H9 (cell line): Measurements from ENCODE around the gene MPZL1. TPM values are rescaled to one million over a fixed set of nuclear protein-coding genes. Genes with fewer than 3 reads are reported as not detected.

ENCODE experiments used
- DNase-seq: peaks from one replicate; pipeline ENCODE4 v3.0.0-alpha.2; 2017
- H2AFZ ChIP-seq: one replicate; pipeline ENCODE4 v1.6.1; 2013; ENCODE audit warnings: mild to moderate bottlenecking, low read length, control low read depth, moderate library complexity
- H2AK5ac ChIP-seq: 2 replicates; pipeline ENCODE4 v1.6.1; 2013; ENCODE audit warnings: low read length, control low read depth, mixed read lengths; ENCODE audit not compliant: insufficient read length
- H2BK120ac ChIP-seq: one replicate; pipeline ENCODE4 v1.6.1; 2013; ENCODE audit warnings: low read depth, mild to moderate bottlenecking, low read length, control low read depth, inconsistent platforms; ENCODE audit not compliant: poor library complexity, severe bottlenecking
- H2BK12ac ChIP-seq: 2 replicates; pipeline ENCODE4 v1.6.1; 2013; ENCODE audit warnings: low read length, control low read depth, mixed read lengths, low read depth; ENCODE audit not compliant: insufficient read length
- H2BK15ac ChIP-seq: 2 replicates; pipeline ENCODE4 v1.6.1; 2013; ENCODE audit warnings: low read depth, low read length, control low read depth
- H2BK20ac ChIP-seq: one replicate; pipeline ENCODE4 v1.6.1; 2013; ENCODE audit warnings: low read depth, mild to moderate bottlenecking, low read length, control low read depth, inconsistent platforms; ENCODE audit not compliant: poor library complexity, severe bottlenecking
- H2BK5ac ChIP-seq: 2 replicates; pipeline ENCODE4 v1.6.1; 2013; ENCODE audit warnings: low read length, control low read depth, mixed read lengths; ENCODE audit not compliant: insufficient read length
- H3K14ac ChIP-seq: 2 replicates; pipeline ENCODE4 v1.6.1; 2013; ENCODE audit warnings: low read length, control low read depth; ENCODE audit not compliant: insufficient read depth
- H3K18ac ChIP-seq: 2 replicates; pipeline ENCODE4 v1.6.1; 2013; ENCODE audit warnings: low read depth, mild to moderate bottlenecking, mixed read lengths, low read length, control low read depth; ENCODE audit not compliant: insufficient read length
- H3K23ac ChIP-seq: 2 replicates; pipeline ENCODE4 v1.6.1; 2013; ENCODE audit warnings: low read length, control low read depth, mixed read lengths, low read depth; ENCODE audit not compliant: insufficient read length
- H3K23me2 ChIP-seq: 2 replicates; pipeline ENCODE4 v1.6.1; 2013; ENCODE audit warnings: low read depth, mild to moderate bottlenecking, mixed read lengths, low read length, control low read depth; ENCODE audit not compliant: insufficient read length, poor library complexity, severe bottlenecking
- H3K27ac ChIP-seq: 2 replicates; pipeline ENCODE4 v1.5.1; 2013; ENCODE audit warnings: low read length, control low read depth, mixed read lengths, low read depth; ENCODE audit not compliant: insufficient read length
- H3K27me3 ChIP-seq: 2 replicates; pipeline ENCODE4 v1.6.1; 2013; ENCODE audit warnings: low read length, control low read depth, inconsistent platforms; ENCODE audit not compliant: insufficient read depth
- H3K4ac ChIP-seq: 2 replicates; pipeline ENCODE4 v1.6.1; 2013; ENCODE audit warnings: low read depth, mild to moderate bottlenecking, control low read depth, inconsistent platforms, low read length, moderate library complexity
- H3K4me1 ChIP-seq: 2 replicates; pipeline ENCODE4 v1.6.1; 2013; ENCODE audit warnings: low read length, control low read depth, inconsistent platforms; ENCODE audit not compliant: insufficient read depth
- H3K4me2 ChIP-seq: 2 replicates; pipeline ENCODE4 v1.6.1; 2013; ENCODE audit warnings: low read length, control low read depth, mixed read lengths; ENCODE audit not compliant: insufficient read length, insufficient read depth
- H3K56ac ChIP-seq: 2 replicates; pipeline ENCODE4 v1.6.1; 2013; ENCODE audit warnings: low read depth, mild to moderate bottlenecking, mixed read lengths, low read length, control low read depth; ENCODE audit not compliant: insufficient read length
- H3K79me1 ChIP-seq: 2 replicates; pipeline ENCODE4 v1.6.1; 2013; ENCODE audit warnings: low read depth, mild to moderate bottlenecking, moderate library complexity, low read length, control low read depth, inconsistent platforms; ENCODE audit not compliant: insufficient read depth, poor library complexity, severe bottlenecking
- H3K79me2 ChIP-seq: 2 replicates; pipeline ENCODE4 v1.6.1; 2013; ENCODE audit warnings: low read length, control low read depth, inconsistent platforms; ENCODE audit not compliant: insufficient read depth
- H3K9ac ChIP-seq: 2 replicates; pipeline ENCODE4 v1.6.1; 2013; ENCODE audit warnings: low read length, control low read depth, mixed read lengths; ENCODE audit not compliant: insufficient read length; ENCODE audit errors: extremely low read depth
- H3K9me3 ChIP-seq: one replicate; pipeline ENCODE4 v1.6.1; 2013; ENCODE audit warnings: low read depth, low read length, inconsistent platforms; ENCODE audit not compliant: control insufficient read depth
- H3T11ph ChIP-seq: one replicate; pipeline ENCODE4 v1.6.1; 2013; ENCODE audit warnings: mild to moderate bottlenecking, low read length, control low read depth, inconsistent platforms
- H4K20me1 ChIP-seq: one replicate; pipeline ENCODE4 v1.6.1; 2013; ENCODE audit not compliant: control insufficient read depth, insufficient read length, insufficient read depth
- H4K5ac ChIP-seq: 2 replicates; pipeline ENCODE4 v1.6.1; 2013; ENCODE audit warnings: low read depth, mild to moderate bottlenecking, mixed read lengths, low read length, control low read depth; ENCODE audit not compliant: insufficient read length
- H4K8ac ChIP-seq: replicated peaks from 2 replicates; pipeline ENCODE4 v1.6.1; 2013; ENCODE audit warnings: low read length, control low read depth, mixed read lengths, low read depth; ENCODE audit not compliant: insufficient read length
- H4K91ac ChIP-seq: 2 replicates; pipeline ENCODE4 v1.6.1; 2013; ENCODE audit warnings: low read depth, mild to moderate bottlenecking, moderate library complexity, mixed read lengths, low read length, control low read depth; ENCODE audit not compliant: insufficient read length
- H3K27ac Mint-ChIP-seq, 3 experiments: 2 replicates in 2 of 3; 3 replicates in 1 of 3; pipeline ENCODE4 v1.8.0; 2020 to 2021; ENCODE audit warnings: mixed read lengths in 3 of 3, mild to moderate bottlenecking in 1 of 3, moderate library complexity in 1 of 3
- H3K27me3 Mint-ChIP-seq: 2 replicates; pipeline ENCODE4 v1.8.0; 2021; ENCODE audit warnings: low read depth, mild to moderate bottlenecking, moderate library complexity, mixed read lengths
- H3K36me3 Mint-ChIP-seq, 3 experiments: 2 replicates in 2 of 3; 3 replicates in 1 of 3; pipeline ENCODE4 v1.8.0; 2020 to 2021; ENCODE audit warnings: low read depth in 3 of 3, mixed read lengths in 3 of 3; ENCODE audit not compliant: insufficient read depth in 1 of 3
- H3K4me1 Mint-ChIP-seq, 2 experiments: 2 replicates each; pipeline ENCODE4 v1.8.0; 2020; ENCODE audit warnings: mixed read lengths in 2 of 2
- H3K4me3 Mint-ChIP-seq, 2 experiments: 2 replicates in 1 of 2; 3 replicates in 1 of 2; pipeline ENCODE4 v1.8.0; 2020 to 2021; ENCODE audit warnings: mild to moderate bottlenecking in 2 of 2, mixed read lengths in 2 of 2, moderate library complexity in 1 of 2
- H3K9me3 Mint-ChIP-seq, 2 experiments: 2 replicates in 1 of 2; 3 replicates in 1 of 2; pipeline ENCODE4 v1.8.0; 2020; ENCODE audit warnings: mild to moderate bottlenecking in 2 of 2, mixed read lengths in 2 of 2, moderate library complexity in 1 of 2
- CTCF ChIP-seq: fragments of 200-600 bp; sonication (generic); conservative IDR thresholded peaks from 3 replicates; pipeline ENCODE4 v1.8.0; 2021; ENCODE audit warnings: antibody characterized with exemption, mild to moderate bottlenecking
- WGBS: extraction: QIAGEN DNeasy Blood & Tissue Kit; methylation state at CpG from one replicate; pipeline ENCODE4 v1.1.7; 2013; ENCODE audit warnings: missing lambda C conversion rate, low lambda C conversion rate, mixed read lengths; ENCODE audit not compliant: insufficient read length; ENCODE audit errors: extremely low coverage; 5-methylcytosine and 5-hydroxymethylcytosine counted together
- total RNA-seq: library from RNA; stranded (reverse); gene quantifications from 2 replicates; pipeline ENCODE4 v1.2.1, GENCODE V29; 2021

The MPZL1 gene
- total RNA-seq, 1 experiment from 2014 or later: 60.7 TPM

GRCh38 chr1:167705250-167705649, 16.5 kb upstream of the MPZL1 start:
- H3K4me2 ChIP-seq: peak overlapping the region; percentile 36
- no peak overlapping the region for H3K56ac ChIP-seq

More at GRCh38 chr1:167705250-167705649, 16.5 kb upstream of the MPZL1 start:
- Histone ChIP-seq H3K4me1 (peaks cover 9% of the 10 kb centered on the region), H3K18ac (no peak overlapping the region), H2BK5ac (no peak overlapping the region), H3K23ac (no peak overlapping the region), H4K20me1 (no peaks in the 10 kb centered on the region), H2AK5ac (no peak overlapping the region), H3K4ac (no peak overlapping the region), H3K79me2 (no peaks in the 10 kb centered on the region), H2AFZ (no peak overlapping the region), H3K9ac (no peak overlapping the region), H3K14ac (no peak overlapping the region), H3K23me2 (no peaks in the 10 kb centered on the region), H4K91ac (no peak overlapping the region), H2BK20ac (no peak overlapping the region), H4K8ac (no peak overlapping the region), H3K27ac (no peak overlapping the region), H3K79me1 (no peaks in the 10 kb centered on the region), H2BK15ac (no peak overlapping the region), H2BK120ac (no peak overlapping the region), H4K5ac (no peak overlapping the region), H3T11ph (no peak overlapping the region), H2BK12ac (no peak overlapping the region), H3K9me3 (no peaks in the 10 kb centered on the region), H3K27me3 (no peaks in the 10 kb centered on the region)
- Mint-ChIP-seq H3K36me3 (no peaks in the 10 kb centered on the region), H3K27ac (peak overlapping the region; percentile 37 to 81 (median 58); a peak in 4 of 7 replicates), H3K4me1 (peaks cover 61 to 70% of the 10 kb centered on the region in 2 experiments), H3K4me3 (peak overlapping the region; percentile 24 to 47; a peak in 2 of 5 replicates), H3K9me3 (no peaks in the 10 kb centered on the region; a peak in 1 of 5 replicates), H3K27me3 (peaks cover 11% of the 10 kb centered on the region)
- WGBS: no CpG with 5 or more reads among the region's 6 CpGs
- DNase-seq: peak; percentile 51
- no peak for TF ChIP-seq CTCF
